HCT116 (cell line): ENCODE measurements around the gene DBF4.

ENCODE experiments used
- ELF1 ChIP-seq: IDR thresholded peaks from 2 replicates; pipeline ENCODE4 v1.6.1; 2012; ENCODE audit warnings: low read depth, borderline replicate concordance
- REST ChIP-seq: IDR thresholded peaks from 2 replicates; pipeline ENCODE4 v1.6.1; 2012; ENCODE audit warnings: low read depth

- no peak for TF ChIP-seq ELF1
- TF ChIP-seq REST, result no peak
These were observed 3.9 kb upstream of the DBF4 start for GRCh38 chr7:87872346-87872745.
